Right ventricle myocardium inferior (tissue), 1 donor: Measurements from ENCODE around the gene QRFP. TPM values are rescaled to one million over a fixed set of nuclear protein-coding genes. Genes with fewer than 3 reads are reported as not detected.

ENCODE experiments used
- ATAC-seq: fragments of 200-7000 bp; cut with Tn5 transposase; one replicate; pipeline ENCODE4 v1.9.1; 2020; ENCODE audit warnings: mild to moderate bottlenecking, moderate library complexity
- DNase-seq: peaks from one replicate; pipeline ENCODE4 v3.0.0; 2021; ENCODE audit errors: missing footprints
- intact Hi-C: fragments of 100-400 bp; cut with DNase I; formaldehyde crosslinking; loops from one replicate; pipeline ENCODE4 v1.11.0; 2022
- total RNA-seq: library from RNA; stranded (reverse); fragmentation: NEBNext Ultra II Directional; extraction: Animal tissue kit (Norgen Biotek cat#: 25700); gene quantifications from one replicate; pipeline ENCODE4 v1.2.1, GENCODE V29; 2021
- donor health status: DM: no; HTN: yes; CAD: no; lungs with severe emphysema.

The QRFP gene
- total RNA-seq, 1 donor from 2014 or later: not detected

GRCh38 chr9:130897848-130898551, 1.4 kb upstream of the QRFP start:
- intact Hi-C loops: no loop called here
- no peak for ATAC-seq
- peak; percentile 68 for DNase-seq

- peak; percentile 43 for DNase-seq
- no peak for ATAC-seq
- intact Hi-C loops: no loop called here
Measured at GRCh38 chr9:130897105-130897751, 616 bp upstream of the QRFP start.

DNA sequence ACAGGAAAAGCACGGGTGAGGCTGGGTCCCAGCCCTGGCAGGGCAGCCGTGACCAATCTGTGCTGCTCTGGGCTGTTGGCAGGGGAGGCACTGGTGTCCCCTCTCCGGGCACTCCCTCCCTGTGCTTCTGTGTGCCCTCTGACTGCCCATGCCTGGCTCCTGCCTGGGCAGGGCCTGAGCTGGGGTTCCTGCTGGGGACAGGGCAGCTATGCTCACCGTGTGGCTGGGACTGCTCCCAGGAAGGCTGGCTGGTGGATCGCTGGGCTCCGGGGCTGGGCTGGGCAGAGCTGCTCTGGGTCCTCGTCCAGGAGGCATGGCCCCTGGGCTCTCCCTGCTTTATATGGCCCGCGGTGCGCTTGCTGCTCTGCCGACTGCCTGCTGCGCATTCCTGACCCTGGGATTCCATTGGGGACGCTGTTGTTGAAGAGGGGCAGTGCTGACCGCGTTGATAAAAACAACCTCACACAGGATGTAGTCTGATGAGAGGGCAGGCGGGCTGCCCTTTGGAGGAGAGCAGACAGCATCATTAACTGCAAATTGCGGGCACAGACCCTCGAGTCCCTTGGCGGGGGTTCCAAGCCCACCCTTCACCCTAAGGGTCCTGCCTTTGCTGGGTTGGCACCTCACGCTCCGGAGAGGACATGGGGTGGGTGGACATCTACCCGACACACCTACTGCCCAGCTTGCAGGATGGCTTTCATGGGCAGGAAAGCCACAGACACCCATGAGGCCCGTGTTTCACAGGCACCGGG, 955 bp downstream of the QRFP start:
- intact Hi-C loops: no loop called here
- DNase-seq: peak; percentile 69
- peak; percentile 41 for ATAC-seq

GRCh38 chr9:130895038-130895437, 1.6 kb downstream of the QRFP start:
- intact Hi-C loops: no loop called here
- DNase-seq (peak; percentile 63), ATAC-seq (no peak)

DNA sequence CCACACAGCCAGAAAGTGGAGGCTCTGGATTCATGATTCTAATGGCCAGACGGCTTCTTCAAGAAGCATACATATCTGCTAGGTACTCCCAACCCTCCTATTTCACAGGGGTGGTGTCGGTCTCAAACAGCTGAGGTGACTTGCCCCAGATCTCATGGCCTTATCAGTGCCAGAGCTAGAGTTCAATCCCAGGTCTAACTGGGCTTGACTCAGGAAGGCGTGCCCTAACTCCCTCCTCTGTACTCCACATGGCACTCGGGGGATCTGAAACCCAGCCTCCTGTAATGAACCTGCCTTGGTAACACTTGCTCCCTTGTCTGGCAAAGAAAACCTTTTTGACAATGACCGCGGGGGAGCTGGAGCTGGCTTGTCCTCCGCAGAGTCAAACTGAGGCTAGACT, 2.1 kb downstream of the QRFP start:
- DNase-seq (peak; percentile 5), ATAC-seq (no peak)
- intact Hi-C loops: no loop called here

DNA sequence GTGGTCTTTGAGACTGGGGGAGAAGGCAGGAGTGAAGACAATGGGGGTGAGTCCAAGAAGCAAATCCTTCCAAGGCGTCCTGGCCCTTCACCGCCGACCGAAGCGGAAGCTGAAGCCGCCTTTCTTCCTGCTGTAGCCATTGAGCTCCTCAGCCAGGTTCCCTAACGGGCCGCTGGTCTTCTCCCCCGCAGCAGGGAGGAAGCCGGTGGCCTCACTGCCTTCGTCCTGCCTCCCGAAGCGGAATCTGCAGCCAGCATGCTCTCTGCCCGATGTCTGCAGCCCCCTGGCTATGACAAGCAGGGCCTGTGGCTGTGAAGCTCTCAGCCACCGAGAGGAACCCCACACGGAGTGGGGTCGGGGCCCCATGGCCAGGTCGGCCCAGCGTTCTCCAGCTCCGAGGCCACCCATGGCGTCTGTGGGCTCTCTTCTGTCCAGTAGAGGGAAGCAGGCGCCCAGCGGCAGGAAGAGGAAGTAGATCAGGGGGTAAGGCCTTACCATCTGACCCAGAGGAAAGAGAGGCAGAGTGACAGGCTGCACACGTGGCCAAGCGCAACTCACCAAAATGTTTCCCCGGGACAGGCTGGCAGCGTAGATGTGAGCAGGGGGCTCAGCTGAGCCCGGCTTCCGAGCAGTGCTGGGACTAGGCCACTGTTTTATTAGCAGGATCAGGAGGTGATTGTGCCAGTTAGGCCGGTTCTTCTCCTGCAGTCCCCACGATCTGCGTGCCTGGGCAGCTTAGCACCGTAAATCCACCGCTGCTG, 3.1 kb downstream of the QRFP start:
- DNase-seq (peak; percentile 85), ATAC-seq (peak; percentile 40)
- intact Hi-C loops: no loop called here

DNA sequence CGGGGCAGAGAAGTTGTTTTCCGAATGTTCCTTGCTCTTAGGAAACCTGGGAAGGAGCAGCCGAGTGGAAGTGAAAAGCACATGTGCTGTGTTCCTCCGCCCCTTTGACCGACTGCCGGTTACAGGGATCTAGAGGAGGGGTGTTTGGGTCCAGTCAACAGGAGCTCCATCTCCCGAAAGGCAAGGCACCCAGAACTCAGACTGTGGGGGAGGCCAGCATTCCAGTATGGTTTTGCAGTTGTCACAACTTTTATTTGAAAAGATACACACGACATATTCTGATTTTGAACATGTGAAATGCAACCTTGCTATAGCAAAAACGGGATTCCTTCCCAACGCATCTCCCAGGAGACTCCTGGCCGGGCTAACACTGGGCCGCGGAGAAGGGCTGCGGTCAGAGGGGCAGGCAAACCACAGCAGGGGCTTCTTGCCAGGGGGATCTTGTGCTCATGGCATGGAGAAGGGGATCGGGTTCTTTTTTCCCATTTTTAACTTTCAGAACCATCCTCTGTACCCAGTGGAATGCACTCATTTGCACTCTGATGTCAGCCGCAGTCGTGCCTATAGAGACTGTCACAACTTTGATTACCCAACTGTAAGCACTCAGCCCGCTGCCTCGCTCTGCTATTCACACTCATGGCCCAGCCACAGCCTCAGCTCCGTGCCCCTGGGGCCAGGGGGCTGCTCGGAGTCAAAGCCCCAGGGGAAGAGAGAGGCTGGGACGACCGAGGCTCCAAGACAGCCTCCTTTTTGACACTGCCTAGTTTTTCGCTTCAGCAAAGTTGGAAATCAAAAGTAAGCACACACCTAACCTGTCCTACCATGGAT, 3.9 kb downstream of the QRFP start:
- DNase-seq: peak; percentile 57
- no peak for ATAC-seq
- intact Hi-C loops: no loop called here

- no peak for ATAC-seq
- peak; percentile 72 for DNase-seq
- intact Hi-C loops: no loop called here
Measured at GRCh38 chr9:130891688-130892476, 4.7 kb downstream of the QRFP start.

DNA sequence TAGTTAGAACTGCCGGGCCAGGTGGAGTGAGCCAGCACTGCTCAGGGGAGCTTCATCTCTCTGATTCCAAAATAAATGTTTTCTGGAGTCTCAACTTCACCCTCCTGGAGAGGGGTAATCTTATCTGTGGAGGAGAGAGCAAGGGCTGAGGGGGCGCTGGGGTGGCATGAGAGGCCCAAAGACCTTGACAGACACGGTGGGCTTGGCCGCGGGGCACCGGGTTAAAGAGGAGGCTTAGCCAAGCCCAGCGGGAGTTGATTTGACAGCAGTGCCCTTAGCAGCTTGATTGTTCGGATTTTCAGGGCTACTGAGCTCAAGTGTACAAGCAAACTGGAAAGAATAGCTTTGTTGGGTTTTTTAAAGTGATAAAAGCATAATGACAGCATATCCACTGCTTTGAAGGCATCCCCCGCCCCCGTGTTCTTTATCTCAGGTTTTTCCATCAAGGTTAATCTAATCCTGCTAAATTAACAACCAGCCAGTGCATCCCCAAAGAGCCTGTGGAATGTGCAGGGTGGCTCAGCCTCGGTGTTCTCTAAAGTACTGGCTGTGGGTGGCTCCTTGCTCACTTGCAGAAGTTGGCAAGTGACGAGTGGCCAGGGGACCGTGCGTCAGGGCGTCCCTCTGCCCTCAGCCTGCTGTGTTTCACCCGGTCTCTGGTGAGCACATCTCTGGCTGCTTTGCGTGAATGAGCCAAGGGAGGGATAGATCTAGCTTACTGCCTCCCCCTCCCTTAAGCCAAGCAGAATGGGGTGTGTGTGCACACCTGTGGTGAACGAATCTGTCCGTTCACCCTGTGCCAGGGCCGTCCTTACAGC, 5.5 kb downstream of the QRFP start:
- ATAC-seq: no peak
- peak; percentile 62 for DNase-seq
- intact Hi-C loops: no loop called here

- ATAC-seq: no peak
- intact Hi-C loops: no loop called here
- DNase-seq: no peak
Measured at GRCh38 chr9:130890124-130890523, 6.5 kb downstream of the QRFP start.

DNA sequence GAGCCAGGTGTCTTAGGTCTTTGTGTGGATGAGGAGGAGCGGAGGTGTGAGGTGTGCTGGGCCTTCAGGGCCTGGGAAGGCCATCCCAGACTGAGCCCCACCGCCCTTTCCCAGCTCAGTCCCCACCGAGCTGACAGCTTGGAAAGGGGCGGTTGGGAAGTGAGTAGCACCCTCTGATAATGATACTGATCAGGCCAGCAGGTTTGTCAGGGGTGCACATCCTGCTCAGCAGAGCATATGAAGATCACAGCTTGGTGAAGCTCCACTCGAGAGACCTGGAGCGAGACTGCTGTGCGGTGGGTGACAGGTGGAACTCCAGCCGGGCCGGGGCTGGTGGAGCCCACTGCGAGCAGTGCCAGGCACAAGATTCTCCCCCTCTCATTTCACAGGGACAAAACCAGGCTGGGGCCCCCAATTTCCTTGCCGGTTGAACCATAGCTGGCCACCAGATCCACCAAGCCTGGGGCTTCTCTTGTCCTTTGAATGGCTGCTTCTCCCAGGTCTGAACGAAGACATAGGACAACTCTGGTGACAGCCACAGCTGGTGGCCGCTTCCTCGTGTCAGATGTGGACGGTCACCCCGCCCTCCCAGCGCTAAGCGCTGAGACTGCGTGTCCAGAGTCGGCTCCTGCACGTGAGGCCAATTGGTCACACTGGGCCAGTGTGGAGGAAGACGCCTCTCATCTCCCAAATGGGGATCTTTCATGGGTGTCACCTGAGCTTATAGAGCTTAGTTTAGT, 8.3 kb downstream of the QRFP start:
- ATAC-seq: no peak
- intact Hi-C loops: no loop called here
- DNase-seq: peak; percentile 46

- intact Hi-C loops: no loop called here
- ATAC-seq (no peak), DNase-seq (peak; percentile 18)
Measured at GRCh38 chr9:130887494-130888144, 9.0 kb downstream of the QRFP start.

DNA sequence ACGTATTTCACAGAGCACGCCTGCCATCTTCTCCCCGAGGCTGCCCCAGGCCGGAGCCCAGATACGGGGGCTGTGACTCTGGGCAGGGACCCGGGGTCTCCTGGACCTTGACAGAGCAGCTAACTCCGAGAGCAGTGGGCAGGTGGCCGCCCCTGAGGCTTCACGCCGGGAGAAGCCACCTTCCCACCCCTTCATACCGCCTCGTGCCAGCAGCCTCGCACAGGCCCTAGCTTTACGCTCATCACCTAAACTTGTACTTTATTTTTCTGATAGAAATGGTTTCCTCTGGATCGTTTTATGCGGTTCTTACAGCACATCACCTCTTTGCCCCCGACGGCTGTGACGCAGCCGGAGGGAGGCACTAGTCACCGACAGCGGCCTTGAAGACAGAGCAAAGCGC, 9.6 kb downstream of the QRFP start:
- DNase-seq (peak; percentile 53), ATAC-seq (peak; percentile 12)
- intact Hi-C loops: no loop called here

DNA sequence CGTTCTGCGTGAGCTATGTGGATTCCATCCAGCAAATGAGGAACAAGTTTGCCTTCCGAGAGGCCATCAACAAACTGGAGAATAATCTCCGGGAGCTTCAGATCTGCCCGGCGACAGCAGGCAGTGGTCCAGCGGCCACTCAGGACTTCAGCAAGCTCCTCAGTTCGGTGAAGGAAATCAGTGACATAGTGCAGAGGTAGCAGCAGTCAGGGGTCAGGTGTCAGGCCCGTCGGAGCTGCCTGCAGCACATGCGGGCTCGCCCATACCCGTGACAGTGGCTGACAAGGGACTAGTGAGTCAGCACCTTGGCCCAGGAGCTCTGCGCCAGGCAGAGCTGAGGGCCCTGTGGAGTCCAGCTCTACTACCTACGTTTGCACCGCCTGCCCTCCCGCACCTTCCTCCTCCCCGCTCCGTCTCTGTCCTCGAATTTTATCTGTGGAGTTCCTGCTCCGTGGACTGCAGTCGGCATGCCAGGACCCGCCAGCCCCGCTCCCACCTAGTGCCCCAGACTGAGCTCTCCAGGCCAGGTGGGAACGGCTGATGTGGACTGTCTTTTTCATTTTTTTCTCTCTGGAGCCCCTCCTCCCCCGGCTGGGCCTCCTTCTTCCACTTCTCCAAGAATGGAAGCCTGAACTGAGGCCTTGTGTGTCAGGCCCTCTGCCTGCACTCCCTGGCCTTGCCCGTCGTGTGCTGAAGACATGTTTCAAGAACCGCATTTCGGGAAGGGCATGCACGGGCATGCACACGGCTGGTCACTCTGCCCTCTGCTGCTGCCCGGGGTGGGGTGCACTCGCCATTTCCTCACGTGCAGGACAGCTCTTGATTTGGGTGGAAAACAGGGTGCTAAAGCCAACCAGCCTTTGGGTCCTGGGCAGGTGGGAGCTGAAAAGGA, 10.9 kb downstream of the QRFP start:
- DNase-seq: peak; percentile 67
- ATAC-seq: no peak
- intact Hi-C loops: no loop called here
